ENCODE measurements around the gene ABCA1.

ABCA1 gene

GRCh38 chr9:104779334-104779733 is 148.6 kb downstream of the ABCA1 start:
- no peaks in the 10 kb centered on the region for H4K20me1 ChIP-seq (ENCODE audit: low read depth, low read length)
- no peaks in the 10 kb centered on the region for H3K27me3 ChIP-seq (ENCODE audit: low read length)
- H3K9ac ChIP-seq (ENCODE audit: low read length) = no peak overlapping the region
- H3K4me3 ChIP-seq (ENCODE audit: insufficient read depth, low read length, poor library complexity, severe bottlenecking) = no peak overlapping the region
- H3K9me2 ChIP-seq (replicated peaks; ENCODE audit: insufficient read depth, low read length) = no peaks in the 10 kb centered on the region
- no peak overlapping the region for H2AFZ ChIP-seq (ENCODE audit: low read depth, low read length, severe bottlenecking)
- H3K9me3 ChIP-seq (ENCODE audit: insufficient read depth, low read length) = no peaks in the 10 kb centered on the region
- H3K4me2 ChIP-seq (ENCODE audit: low read depth, low read length, poor library complexity, severe bottlenecking) = no peak overlapping the region
- no peaks in the 10 kb centered on the region for H3K79me2 ChIP-seq (ENCODE audit: insufficient read depth, low read length)
- no peaks in the 10 kb centered on the region for H3F3A ChIP-seq (ENCODE audit: insufficient read depth)
- TF ChIP-seq EZH2phosphoT487 (conservative IDR thresholded peaks at IDR 0.05; ENCODE audit: low read length) = no peak
- TF ChIP-seq, protein P1, sequence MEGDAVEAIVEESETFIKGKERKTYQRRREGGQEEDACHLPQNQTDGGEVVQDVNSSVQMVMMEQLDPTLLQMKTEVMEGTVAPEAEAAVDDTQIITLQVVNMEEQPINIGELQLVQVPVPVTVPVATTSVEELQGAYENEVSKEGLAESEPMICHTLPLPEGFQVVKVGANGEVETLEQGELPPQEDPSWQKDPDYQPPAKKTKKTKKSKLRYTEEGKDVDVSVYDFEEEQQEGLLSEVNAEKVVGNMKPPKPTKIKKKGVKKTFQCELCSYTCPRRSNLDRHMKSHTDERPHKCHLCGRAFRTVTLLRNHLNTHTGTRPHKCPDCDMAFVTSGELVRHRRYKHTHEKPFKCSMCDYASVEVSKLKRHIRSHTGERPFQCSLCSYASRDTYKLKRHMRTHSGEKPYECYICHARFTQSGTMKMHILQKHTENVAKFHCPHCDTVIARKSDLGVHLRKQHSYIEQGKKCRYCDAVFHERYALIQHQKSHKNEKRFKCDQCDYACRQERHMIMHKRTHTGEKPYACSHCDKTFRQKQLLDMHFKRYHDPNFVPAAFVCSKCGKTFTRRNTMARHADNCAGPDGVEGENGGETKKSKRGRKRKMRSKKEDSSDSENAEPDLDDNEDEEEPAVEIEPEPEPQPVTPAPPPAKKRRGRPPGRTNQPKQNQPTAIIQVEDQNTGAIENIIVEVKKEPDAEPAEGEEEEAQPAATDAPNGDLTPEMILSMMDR (IDR thresholded peaks at IDR 0.05; ENCODE audit: insufficient read depth, low read length, poor library complexity, severe bottlenecking) = no peak
- no peaks in the 10 kb centered on the region for H3K36me3 ChIP-seq (ENCODE audit: low read length)
- no peak overlapping the region for H3K27ac ChIP-seq (ENCODE audit: low read depth, low read length)

DNA sequence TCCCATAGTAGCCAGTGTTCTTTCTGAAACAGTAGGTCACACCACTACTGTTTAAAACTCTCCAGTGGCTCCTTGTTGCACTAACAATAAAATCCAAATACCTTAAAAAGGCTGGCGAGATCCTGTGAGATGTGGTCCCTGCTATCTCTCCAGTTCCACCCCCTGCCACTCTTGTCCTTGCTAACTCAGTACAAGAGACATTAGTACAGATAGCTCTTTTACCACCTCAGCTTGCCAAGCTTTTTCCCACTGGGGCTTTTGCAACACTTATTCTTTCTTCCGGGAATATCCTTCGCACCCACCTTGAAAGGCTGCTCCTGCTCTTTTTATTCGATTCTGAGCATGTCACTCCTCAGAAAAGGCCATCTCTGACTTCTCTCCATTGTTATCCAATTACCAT is 149.2 kb downstream of the ABCA1 start:
- Histone ChIP-seq H3K9me2 (replicated peaks; ENCODE audit: insufficient read depth, low read length) (no peaks in the 10 kb centered on the region), H3K27ac (ENCODE audit: low read depth, low read length) (no peak overlapping the region), H3K27me3 (ENCODE audit: low read length) (no peaks in the 10 kb centered on the region), H2AFZ (ENCODE audit: low read depth, low read length, severe bottlenecking) (no peak overlapping the region), H3K36me3 (ENCODE audit: low read length) (no peaks in the 10 kb centered on the region), H3K9me3 (ENCODE audit: insufficient read depth, low read length) (no peaks in the 10 kb centered on the region), H3K79me2 (ENCODE audit: insufficient read depth, low read length) (no peaks in the 10 kb centered on the region), H4K20me1 (ENCODE audit: low read depth, low read length) (no peaks in the 10 kb centered on the region), H3K4me2 (ENCODE audit: low read depth, low read length, poor library complexity, severe bottlenecking) (no peak overlapping the region), H3K4me3 (ENCODE audit: insufficient read depth, low read length, poor library complexity, severe bottlenecking) (no peak overlapping the region), H3F3A (ENCODE audit: insufficient read depth) (no peaks in the 10 kb centered on the region), H3K9ac (ENCODE audit: low read length) (no peak overlapping the region)
- TF ChIP-seq, protein P1 (IDR thresholded peaks at IDR 0.05; ENCODE audit: insufficient read depth, low read length, poor library complexity, severe bottlenecking) = no peak
- TF ChIP-seq EZH2phosphoT487 (conservative IDR thresholded peaks at IDR 0.05; ENCODE audit: low read length) = no peak

DNA sequence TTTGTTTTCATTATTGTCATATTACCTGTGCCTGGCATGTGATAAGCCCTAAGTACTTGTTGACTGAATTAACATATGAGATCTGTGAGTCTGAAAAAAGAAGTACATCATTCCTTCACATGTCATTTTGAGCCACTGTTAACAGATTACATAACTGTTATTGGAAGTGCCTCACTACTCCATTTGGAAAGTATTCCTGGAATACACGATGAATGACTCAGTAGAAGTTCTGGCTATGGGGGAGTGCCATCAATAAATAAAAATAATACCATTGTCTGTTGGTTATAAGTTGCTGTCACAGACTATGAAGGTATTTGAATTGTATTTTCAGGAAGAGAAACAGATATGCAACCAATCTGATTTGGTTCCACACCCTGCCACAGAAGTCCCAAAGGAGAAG is 151.2 kb downstream of the ABCA1 start:
- TF ChIP-seq, protein P1 (IDR thresholded peaks at IDR 0.05; ENCODE audit: insufficient read depth, low read length, poor library complexity, severe bottlenecking) = no peak
- no peak for TF ChIP-seq EZH2phosphoT487 (conservative IDR thresholded peaks at IDR 0.05; ENCODE audit: low read length)
- H3K36me3 ChIP-seq (ENCODE audit: low read length) = no peaks in the 10 kb centered on the region
- no peak overlapping the region for H3K4me2 ChIP-seq (ENCODE audit: low read depth, low read length, poor library complexity, severe bottlenecking)
- no peak overlapping the region for H3K9ac ChIP-seq (ENCODE audit: low read length)
- H3F3A ChIP-seq (ENCODE audit: insufficient read depth) = no peaks in the 10 kb centered on the region
- H3K4me3 ChIP-seq (ENCODE audit: insufficient read depth, low read length, poor library complexity, severe bottlenecking) = no peak overlapping the region
- no peaks in the 10 kb centered on the region for H3K79me2 ChIP-seq (ENCODE audit: insufficient read depth, low read length)
- H3K27ac ChIP-seq (ENCODE audit: low read depth, low read length) = no peak overlapping the region
- H3K27me3 ChIP-seq (ENCODE audit: low read length) = no peaks in the 10 kb centered on the region
- H3K9me3 ChIP-seq (ENCODE audit: insufficient read depth, low read length) = no peaks in the 10 kb centered on the region
- H2AFZ ChIP-seq (ENCODE audit: low read depth, low read length, severe bottlenecking) = no peak overlapping the region
- H3K9me2 ChIP-seq (replicated peaks; ENCODE audit: insufficient read depth, low read length) = no peaks in the 10 kb centered on the region
- H4K20me1 ChIP-seq (ENCODE audit: low read depth, low read length) = no peaks in the 10 kb centered on the region

All from SU-DHL-6 (cell line).